Glomerular visceral epithelial cell (primary cell): ENCODE data around the gene LBX2.
A peak's percentile ranks its signal among the peaks of the same experiment; 100 is the strongest.

ENCODE experiments used
- DNase-seq: peaks from one replicate; pipeline ENCODE4 v3.0.0-alpha.2; 2016; ENCODE audit errors: extremely low spot score

LBX2 gene

DNA sequence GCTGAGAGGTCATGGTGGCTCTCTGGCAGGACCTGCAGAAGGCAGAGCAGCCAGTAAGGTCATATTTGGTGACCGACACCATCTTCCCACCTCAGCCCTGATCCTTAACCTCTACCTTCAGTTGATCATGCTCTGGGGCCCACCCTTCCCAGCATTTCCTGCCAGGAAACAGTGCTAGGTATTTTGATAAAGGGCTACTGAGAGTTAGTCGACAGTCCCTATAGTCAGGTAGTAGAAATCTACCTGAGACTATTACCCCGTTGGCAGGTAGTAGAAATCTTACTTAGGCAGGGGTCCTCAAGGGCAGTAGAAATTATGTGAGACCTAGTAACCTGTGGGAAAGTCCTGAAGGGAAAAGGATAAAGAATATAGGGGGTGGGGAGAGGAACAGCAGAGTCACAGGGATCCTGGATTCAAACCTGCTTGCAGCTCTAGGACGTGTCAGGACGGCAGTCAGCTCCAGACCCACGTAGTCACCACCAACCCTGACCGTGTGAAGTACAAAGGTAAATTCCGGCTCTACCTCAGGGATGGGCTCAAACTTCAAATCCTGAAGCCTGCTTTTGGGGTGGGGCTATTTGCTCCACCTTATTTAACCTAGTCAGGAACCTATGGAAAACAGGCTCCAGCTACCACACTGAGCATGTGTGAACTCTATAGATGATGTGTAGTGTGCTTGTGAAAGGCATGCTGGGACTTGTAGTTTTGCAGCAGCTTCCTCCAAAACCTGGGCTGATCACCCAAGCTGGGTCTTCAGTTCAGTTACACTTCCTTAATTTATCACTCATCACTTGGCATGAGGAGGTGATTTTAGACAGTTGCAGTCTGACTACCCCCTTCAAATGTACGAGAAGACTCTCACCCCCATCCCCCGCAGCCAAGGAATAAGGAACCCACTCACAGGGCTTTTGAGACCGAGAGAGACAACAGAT is 26.6 kb upstream of the LBX2 start, which contains the start of gene DQX1:
TSS of gene DQX1 (minus strand) at position 515 of the 932 bp plus-strand sequence. CDS start at position 13, 502 bp downstream.
- DNase-seq, result no peak

DNA sequence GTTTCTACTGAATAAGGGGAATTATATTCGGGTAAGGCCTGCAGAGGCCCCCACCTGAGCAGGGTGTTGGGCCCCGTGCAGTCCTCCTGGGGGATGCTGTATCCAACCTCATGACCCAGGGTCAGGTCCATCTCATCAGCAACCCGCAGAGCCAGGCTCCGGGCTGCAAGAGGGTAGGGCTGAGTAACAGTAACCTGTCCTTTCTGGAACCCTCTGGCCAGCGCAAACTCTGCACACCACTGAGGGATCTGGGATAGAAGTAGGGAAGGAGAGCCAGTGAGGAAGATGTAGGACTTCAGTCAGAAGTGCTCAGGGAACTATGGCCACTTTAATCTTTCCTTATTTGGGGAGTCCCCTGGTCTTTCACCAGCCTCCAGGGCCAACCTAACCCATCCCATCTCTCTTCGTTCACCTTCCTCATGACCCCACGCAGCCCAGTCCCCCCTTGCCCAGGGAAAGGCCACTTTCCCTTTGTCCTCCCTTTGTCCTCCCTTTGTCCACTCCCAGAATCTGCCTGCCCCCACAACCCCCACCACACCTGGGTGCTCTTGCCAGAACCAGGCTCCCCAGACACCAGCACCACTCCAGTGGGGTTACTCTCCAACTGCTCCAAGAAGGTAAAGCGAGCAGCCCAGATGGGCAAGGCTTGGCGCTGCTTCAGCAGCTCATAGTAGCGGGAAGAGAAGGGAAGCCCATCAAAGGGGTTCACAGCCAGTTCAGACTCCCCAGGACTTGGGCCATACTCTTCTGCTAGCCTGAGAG is 25.7 kb upstream of the LBX2 start:
- no peak for DNase-seq

DNA sequence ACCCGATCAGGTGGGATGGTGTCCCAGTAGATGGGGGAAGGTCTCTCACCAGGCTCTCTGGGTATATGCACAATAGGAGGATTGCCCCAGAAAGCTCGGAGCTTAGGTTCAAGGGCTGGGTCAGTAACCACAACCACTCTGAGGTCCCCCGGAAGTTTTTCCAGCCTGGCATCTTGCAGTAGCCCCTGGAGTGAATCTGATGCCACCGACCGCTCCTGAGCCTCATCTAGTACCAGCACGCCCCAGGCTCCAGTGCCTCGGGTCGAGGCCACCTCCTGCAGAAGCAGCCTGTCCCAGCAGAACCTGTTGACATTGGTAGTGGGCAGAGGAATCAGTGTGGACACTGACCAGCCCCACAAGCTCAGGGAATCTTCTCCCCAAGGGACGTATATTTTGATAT is 24.6 kb upstream of the LBX2 start:
- DNase-seq, result no peak

DNA sequence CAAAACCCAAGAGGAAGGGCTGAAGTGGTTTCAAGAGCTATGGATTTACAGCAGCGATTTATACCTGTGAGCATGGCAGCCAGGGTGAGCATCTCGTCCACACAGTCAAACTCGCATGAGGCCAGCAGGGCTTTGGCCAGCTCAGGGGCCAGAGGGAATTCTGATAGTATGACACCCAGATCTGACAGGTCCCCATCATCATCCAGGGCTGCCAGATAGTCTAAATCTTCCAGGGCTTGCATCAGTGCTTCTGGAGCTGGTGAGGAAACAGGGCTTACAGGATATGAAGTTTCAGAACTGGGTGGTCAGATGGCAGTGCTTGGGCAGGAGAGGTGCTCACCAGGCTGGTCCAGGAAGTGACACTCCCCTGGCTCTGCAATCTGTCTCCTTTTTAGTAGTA is 23.1 kb upstream of the LBX2 start:
- no peak for DNase-seq

DNA sequence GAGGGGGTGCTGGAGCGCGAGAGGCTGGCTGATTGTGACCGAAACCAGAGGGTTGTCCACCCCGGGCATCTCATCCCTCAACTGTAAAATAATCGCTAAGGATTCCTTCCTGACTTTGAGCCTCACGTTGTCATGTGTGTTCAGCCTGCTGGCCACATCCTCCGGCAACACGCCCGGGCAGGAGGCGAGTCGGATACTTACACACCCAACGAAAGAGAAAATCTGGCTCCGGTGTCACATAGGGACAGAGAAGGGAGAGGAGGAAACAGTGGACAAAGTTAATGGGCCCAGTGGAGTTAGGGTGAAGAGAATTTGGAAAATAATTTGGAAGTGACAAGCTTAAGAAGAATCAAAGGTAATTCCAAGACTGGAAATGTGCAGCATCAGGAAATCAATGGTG is 17.2 kb upstream of the LBX2 start:
- DNase-seq, result no peak

DNA sequence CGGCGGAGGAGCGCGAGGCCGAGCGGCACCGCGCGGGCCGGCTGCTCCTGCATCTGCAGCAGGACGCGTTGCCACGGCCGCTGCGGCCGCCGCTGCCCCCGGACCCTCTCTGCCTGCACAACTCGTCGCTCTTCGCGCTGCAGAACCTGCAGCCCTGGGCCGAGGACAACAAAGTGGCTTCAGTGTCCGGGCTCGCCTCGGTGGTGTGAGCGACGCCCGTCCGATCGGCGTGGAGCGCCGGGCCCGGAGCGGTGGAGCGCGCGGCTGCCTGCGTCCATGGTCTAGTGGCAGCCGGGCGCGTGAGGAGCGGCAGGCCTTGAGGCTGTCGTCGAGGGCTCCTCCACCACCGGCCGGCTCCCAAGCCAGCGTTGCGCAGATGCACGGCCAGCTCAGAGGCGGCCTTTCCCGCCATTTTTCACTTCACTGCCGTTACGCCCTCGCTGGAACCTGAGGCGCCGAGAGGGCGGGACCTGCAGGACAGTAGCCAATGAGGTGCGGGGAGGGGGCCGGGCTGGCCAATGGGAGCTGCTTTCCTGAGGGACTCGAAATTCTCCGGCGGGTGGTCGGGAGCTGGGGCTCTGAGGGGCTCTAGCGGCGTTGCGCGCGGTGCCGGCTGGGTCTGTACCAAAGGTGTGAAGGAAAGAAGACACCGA is 16.7 kb upstream of the LBX2 start:
- DNase-seq, result no peak

DNA sequence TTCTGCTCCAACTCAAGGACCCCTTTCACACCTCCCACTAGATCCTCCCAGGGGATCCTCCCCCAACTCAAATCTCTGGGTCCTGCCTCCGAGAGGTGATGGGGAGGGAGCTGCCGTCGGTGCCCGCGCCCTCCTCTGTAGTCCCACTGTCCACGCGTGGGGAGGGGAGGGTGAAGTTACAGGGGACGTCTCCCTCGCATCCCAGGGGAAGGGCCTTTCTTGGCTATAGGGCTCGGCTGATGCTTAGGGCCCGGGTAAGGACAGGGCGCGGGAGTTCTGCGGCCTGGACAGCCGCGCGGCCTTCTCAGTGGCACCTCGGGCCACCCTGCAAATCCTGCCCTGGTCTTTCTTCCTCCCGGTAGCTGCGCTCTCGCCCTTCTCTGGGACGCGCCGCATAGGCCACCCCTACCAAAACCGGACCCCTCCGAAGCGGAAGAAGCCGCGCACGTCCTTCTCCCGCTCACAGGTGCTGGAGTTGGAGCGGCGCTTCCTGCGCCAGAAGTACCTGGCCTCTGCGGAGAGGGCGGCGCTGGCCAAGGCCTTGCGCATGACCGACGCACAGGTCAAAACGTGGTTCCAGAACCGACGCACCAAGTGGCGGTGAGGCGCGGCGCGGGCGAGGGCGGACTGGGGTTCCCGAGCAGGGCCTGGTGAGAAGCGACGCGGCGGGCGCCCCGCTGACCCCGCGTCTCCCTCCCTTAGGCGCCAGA is 16.0 kb upstream of the LBX2 start:
- no peak for DNase-seq

DNA sequence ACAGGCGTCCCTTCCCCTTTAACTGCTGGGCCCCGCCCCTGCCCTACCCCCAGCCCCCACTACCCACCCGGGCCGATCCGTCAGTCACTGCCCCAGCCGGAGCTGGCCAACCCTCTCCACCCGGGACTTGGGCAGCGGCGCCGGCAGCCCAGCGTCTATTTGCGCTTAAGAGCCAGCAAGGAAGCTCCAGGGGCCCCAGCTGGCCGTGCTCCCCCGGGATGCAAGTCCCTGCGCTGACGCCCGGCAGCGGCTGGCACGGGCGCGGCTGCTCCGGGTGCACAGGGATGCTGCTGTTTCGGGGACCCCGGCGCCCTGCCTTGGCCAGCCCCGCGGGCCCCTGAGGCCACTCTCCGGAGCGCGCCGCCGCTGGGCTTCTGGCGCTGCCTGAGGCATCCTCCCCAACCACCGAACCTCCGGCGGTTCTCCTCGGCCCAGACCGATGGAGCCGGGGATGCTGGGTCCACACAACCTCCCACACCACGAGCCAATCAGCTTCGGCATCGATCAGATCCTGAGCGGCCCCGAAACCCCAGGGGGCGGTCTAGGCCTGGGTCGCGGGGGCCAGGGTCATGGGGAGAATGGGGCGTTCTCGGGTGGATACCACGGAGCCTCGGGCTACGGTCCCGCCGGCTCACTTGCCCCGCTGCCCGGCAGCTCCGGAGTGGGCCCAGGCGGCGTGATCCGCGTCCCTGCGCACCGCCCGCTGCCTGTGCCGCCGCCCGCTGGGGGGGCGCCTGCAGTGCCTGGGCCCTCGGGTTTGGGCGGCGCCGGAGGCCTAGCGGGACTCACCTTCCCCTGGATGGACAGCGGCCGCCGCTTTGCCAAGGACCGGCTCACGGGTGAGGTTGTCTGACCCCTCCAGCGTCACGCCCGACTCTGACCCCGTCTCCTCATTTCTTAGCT is 15.2 kb upstream of the LBX2 start, which contains the start of gene TLX2:
TSS of gene TLX2 (plus strand) at position 83 of the 903 bp plus-strand sequence. CDS start at position 440, 357 bp downstream.
- DNase-seq, result peak; percentile 14

DNA sequence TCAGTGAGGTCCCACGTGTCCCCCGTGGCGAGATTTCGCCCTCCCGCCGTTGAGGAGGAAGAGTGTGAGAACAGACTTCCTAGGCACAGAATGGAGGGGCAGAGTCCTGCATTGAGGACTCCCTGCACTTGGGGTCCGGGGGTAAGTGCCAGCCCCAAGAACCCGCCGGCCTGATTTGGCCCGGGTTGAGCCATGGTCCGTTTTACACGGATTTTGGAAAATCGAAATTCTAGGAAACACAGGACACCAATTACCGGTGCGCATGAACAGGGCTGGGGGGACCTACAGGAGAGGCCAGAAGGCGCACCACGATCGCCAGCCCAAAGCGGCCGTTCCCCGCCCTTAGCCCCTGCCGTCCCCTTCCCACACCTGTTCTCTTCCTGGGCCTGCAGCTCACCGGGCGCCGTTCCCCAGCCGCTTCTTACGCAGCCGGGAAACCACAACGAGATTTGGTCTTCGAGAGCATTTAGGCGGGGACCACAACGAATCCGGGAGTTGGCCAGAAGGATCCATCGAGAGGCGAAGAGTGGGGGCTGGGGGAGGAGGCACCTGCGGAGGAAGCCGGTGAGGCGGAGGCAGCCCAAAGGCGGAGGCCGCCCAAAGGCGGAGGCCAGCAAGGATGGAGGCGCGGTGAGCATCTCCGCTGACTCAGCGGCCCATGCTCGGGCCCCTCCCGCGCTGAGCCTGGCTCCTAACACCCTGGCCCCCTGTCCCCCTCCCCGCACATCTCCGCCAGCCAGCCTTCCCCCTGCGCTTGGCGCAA is 14.4 kb upstream of the LBX2 start:
- DNase-seq, result no peak

DNA sequence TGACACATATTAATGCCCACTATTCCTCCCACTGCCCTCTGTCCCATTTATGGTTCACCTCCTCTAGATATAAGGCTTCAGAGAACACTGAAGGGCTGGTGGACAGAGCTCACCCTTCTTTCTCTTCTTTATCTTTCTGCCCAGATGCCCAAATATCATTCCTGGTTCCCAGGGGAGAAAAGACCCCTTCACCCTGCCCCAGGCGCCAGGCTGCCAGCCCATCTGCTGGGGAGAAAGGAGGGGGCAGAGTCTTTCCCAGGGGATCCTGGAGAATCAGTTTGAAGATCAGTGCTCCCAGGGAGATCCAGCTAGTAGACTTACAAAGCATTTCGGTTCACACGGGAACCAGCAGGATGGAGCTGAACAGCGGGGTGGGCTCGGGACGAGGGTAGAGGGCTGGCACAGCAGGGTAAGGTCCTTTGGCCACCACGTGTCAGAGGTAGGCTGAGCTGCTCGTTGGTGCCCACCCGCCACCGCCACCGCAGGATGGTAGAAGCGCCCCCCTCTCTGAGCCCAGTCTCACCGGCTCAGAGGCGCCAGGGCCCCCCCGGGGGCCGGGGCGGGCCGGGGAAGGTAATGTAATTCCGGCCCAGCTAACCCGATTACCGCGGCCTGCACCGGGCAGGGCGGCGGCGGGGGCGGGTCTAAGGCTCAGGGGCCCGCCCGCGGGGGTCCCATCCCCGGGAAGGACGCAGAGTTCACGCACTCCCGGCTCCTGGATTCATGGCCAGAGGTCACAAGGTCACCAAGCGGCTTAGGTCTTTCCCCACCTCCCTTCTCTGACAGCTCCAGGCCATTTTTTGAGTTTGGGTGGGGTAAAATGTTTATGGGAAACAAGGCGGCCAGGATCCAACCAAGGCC is 13.6 kb upstream of the LBX2 start:
- DNase-seq, result no peak

DNA sequence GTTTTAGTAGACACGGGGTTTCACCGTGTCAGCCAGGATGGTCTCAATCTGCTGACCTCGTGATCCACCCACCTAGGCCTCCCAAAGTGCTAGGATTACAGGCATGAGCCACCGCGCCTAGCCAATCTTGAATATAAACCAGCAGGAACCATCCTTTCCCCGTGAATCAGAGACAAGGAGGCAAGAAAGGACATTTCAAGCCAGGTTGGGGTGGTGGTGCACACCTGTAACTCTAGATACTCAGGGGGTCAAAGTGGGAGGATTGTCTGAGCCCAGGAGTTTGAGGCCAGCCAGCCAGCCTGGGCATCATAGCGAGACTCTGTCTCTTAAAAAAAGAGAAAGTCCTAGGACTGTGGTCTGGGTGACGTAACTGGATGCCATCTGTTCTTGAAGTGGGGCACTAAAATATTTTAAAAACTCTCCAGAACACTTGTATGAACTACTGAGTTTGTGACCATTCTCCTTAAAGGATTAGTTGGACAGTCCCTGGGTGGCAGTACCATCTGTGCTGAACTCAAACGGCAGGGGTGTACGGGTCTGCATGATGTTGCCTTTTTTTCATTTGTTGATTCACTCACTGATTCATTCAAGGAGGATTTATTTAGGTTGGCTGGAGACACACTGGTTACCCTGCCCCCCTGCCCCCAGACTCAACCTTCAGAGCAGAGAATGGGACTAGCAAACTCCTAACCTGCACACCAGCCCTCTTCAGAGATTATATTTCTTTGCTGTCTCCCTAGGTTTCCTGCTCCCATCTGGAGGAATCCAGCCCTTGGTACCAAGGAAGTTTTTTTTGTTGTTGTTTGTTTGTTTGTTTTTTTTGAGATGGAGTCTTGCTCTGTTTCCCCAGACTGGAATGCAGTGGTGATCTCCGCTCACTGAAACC is 11.9 kb upstream of the LBX2 start:
- no peak for DNase-seq

DNA sequence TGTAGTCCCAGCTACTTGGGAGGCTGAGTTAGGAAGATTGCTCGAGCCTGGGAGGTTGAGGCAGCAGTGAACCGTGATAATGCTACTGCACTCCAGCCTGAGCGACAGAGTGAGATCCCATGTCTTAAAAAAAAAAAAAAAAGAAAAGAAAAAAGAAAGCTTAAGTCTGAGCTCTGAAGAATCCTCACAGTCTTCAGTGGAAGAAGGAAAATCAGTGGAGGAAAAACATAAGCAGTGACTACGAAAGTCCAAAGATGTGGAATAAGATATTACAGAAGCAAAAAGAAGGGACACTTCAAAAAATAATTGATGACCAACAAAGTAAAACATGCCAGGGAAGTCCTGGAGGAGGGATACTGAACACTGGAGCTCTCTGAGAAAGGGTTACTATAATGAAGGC is 10.9 kb upstream of the LBX2 start:
- no peak for DNase-seq

DNA sequence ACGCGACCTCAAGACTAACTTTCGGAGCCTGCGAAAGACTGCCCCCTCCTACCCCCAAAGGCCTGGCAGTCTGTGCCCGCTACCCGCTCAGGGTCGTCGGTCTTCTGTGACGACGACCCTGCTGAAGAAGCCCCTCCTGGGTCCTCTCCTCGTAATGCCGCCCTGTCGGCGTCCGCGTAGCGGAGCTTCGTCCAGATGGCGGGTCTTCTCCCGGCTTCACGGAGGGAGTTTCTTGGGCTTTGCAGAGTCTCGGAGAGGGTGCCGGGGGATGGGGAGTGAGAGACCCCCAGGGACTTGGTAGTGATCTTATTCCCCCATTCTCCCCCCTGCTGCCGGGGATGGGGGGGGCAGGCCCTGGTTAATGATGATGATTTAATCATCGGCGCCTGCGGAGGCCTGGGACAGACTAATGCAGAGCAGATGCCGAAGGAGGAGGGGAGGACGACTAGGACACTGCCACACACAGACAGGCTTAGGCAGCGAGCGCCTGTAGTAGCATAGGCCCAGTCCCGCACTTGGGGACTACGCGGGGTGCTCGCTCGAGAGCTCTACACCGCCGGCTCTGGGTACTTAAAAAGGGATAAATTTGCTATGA is 8.6 kb upstream of the LBX2 start:
- DNase-seq, result peak; percentile 19

DNA sequence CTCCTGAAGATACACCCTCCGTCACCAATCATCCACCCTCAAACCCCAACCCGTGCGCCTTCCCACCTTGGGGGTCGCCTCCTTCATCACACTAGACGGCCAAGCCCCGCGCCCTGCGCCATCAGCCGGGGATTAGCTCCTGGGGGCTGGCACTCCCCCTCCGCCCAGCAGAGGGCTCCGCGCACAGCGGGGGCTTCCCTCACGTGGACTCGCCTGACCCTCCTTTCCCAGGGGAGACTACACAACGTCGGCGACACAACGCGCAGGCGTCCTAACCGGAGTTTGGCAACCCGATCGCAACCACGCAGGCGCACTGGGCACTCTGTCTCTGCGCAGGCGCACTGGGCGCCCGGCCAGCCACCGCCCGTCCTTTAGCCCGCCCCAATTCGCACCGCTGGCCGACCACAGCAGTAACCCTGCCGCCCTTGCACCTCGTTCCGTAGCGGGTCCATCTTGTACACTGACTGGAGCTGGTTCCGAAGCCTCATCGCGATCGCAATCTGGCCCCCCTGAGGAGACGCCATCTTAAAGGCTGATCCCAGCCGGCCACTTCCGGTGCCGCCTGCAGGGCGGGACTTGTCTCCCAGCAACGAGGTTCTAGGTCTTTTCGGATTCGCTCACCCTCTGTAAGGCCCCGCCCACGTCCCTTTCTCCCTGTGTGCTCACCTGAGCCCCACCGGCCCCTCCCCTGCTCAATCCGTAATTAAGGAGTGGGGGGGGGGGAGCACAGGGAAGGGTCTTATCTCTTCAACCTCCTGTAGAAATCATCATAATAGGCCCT is 7.9 kb upstream of the LBX2 start, which contains the start of gene PCGF1:
TSS of gene PCGF1 (minus strand) at position 551 of the 781 bp plus-strand sequence. CDS start at position 524, 27 bp downstream.
- DNase-seq, result peak; percentile 96

DNA sequence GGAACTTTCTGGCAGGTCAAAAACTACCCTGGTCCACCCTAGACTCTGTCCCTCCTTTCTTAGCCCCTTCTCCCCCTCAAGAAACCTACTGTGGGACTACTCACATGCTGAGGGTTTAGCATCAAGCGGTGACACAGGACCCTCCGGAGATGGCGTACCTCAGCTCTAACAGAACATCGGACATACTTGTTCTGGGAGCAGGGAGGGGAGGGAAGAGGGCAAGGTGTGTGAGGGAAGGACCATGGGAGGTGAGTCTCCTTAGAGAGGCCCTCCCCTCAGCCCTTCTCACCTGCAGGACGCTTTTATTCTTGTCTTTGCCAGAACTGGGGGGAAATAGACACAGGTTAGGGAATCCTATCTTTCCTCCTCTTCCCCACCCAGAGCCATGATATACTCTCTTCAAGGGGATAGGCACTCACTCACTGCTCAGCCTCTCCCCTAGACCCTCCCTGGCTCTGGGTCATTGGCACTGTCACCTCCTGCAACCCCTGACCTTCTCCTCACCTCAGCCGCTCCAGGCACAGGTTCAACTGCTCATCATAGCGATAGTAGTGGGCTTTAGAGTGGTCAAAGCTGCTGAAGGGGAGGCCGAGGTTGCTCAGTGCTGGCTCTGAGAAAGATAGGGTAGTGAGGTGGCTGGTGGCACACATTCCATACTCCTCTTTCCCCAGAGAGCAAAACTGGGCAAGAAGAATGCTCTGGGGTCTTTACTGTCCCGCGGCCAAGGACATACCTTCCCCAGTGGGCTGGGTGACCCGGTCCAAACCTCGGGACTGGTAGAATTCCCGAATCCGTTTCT is 6.2 kb upstream of the LBX2 start:
- DNase-seq, result no peak

DNA sequence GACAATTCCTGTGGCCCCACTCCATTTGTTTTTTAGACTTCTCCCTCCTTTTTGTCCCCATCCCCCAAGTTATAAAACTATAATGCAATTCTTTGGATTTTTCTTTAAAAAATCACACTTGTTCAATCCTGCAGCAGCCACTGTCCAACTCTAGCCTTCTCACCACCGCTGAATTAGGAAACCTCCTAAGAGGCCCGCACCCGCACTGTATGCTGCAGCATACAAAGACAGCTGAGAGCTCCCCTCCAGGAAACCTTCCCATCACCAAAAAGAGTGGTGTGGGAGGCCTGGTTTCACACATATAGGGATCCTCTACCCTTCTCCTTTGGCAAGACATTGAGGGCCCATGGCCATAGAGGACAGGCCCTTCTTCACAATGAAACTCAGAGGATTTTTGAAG is 5.2 kb upstream of the LBX2 start:
- DNase-seq, result no peak
